ENCODE data around the gene POLR3A. TPM values are rescaled to one million over a fixed set of nuclear protein-coding genes. Genes with fewer than 3 reads are reported as not detected.
A peak's percentile ranks its signal among the peaks of the same experiment; 100 is the strongest.

Gene POLR3A
- total RNA-seq, 1 donor from 2014 or later, result 13.7 TPM

DNA sequence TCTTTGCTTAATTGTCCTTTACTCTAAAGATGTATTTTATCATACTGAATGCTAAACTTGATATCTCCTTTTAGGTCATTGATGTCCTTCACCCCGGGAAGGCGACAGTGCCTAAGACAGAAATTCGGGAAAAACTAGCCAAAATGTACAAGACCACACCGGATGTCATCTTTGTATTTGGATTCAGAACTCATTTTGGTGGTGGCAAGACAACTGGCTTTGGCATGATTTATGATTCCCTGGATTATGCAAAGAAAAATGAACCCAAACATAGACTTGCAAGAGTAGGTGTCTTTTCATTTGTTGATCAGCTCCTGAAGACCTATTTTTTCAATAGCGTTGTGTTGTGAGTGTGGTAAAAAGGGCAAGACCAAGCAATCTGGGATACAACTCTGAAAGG is 6.1 kb upstream of the POLR3A start:
- Histone ChIP-seq H3K4me1 (peaks cover 51% of the 10 kb centered on the region), H3K4me3 (peak overlapping the region; percentile 75), H3K27ac (no peak overlapping the region), H3K36me3 (peaks cover 57% of the 10 kb centered on the region), H3K9me3 (no peaks in the 10 kb centered on the region), H3K27me3 (no peaks in the 10 kb centered on the region)
- DNase-seq, result no peak
- intact Hi-C loops (cut with DNase I), result no loop called here
- no peak for ATAC-seq
- TF ChIP-seq, protein P1, sequence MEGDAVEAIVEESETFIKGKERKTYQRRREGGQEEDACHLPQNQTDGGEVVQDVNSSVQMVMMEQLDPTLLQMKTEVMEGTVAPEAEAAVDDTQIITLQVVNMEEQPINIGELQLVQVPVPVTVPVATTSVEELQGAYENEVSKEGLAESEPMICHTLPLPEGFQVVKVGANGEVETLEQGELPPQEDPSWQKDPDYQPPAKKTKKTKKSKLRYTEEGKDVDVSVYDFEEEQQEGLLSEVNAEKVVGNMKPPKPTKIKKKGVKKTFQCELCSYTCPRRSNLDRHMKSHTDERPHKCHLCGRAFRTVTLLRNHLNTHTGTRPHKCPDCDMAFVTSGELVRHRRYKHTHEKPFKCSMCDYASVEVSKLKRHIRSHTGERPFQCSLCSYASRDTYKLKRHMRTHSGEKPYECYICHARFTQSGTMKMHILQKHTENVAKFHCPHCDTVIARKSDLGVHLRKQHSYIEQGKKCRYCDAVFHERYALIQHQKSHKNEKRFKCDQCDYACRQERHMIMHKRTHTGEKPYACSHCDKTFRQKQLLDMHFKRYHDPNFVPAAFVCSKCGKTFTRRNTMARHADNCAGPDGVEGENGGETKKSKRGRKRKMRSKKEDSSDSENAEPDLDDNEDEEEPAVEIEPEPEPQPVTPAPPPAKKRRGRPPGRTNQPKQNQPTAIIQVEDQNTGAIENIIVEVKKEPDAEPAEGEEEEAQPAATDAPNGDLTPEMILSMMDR (IDR thresholded peaks at IDR 0.05), result no peak

DNA sequence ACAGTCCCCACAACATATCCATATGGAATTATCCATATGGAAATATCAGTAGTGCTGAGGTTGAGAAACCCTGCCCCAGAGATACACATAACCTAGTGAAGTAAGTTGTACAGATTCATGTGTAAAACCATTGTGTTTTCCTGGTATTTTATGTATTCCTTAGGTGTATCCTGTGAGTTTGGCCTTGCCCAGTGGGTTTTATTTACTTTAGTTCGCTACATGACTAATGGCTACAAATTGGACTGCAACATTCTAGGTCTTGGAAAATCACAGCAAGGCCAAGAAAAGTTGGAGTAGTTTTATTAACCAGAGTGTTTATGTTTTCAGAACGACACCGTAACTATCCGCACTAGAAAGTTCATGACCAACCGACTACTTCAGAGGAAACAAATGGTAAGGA is 5.7 kb upstream of the POLR3A start:
- H3K4me3 ChIP-seq, result peak overlapping the region; percentile 75
- ATAC-seq (no peak), DNase-seq (no peak)
- H3K27ac ChIP-seq, result peak overlapping the region; percentile 56
- peaks cover 53% of the 10 kb centered on the region for H3K36me3 ChIP-seq
- TF ChIP-seq, protein P1 (IDR thresholded peaks at IDR 0.05), result no peak
- no peaks in the 10 kb centered on the region for H3K9me3 ChIP-seq
- peaks cover 51% of the 10 kb centered on the region for H3K4me1 ChIP-seq
- no peaks in the 10 kb centered on the region for H3K27me3 ChIP-seq
- intact Hi-C loops (cut with DNase I), result no loop called here

DNA sequence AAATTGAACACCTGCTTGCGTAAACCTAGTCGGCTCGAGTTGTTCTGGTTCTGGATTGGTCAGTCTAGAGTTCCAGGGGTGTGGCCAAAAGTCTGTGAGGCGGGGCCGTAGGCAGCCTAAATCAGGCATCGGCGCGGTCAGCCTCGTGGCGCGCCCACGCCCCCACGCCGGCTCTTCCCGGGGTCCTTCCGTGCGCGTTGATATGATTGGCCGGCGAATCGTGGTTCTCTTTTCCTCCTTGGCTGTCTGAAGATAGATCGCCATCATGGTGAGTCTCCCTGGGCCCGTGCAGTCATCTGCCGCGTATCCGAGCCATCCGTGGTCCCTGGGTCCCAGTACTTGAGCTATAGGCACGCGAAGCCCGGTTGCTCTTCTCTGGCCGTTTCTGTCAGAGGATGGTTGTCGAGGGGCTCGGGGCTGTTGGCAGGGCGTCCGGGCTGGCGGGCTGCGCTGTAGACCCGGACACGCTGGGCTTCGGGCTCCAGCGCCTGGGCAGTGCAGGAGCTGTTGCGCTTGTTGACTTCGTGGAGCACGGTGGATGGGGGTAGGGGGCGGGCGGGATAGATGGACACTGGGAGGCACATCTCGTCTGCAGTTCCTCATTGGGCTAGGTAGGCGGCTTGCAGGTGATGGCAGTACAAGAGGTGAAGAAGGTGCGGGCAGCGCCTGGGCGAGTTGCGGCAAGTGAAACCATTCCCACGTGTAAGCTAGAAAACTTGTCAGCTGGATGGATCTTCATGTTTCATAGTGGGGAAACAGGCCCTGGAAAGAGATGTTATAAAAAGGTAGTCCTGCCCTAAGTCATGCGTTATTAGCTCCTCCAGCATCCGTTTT is 4.5 kb upstream of the POLR3A start, which contains the start of gene RPS24:
Gene RPS24 (plus strand): TSS at position 227 of the 834 bp plus-strand sequence. CDS start 39 bp downstream, at position 266.
- peaks cover 42% of the 10 kb centered on the region for H3K36me3 ChIP-seq
- TF ChIP-seq, protein P1 (IDR thresholded peaks at IDR 0.05), result no peak
- peak within 1 kb of the TSS; percentile 75 for H3K4me3 ChIP-seq
- no peaks in the 10 kb centered on the region for H3K9me3 ChIP-seq
- H3K4me1 ChIP-seq, result peaks cover 47% of the 10 kb centered on the region
- peak; percentile 97 for DNase-seq
- peak; percentile 96 for ATAC-seq
- peak within 1 kb of the TSS; percentile 65 for H3K27ac ChIP-seq
- intact Hi-C loops (cut with DNase I), result no loop called here
- H3K27me3 ChIP-seq, result no peaks in the 10 kb centered on the region

DNA sequence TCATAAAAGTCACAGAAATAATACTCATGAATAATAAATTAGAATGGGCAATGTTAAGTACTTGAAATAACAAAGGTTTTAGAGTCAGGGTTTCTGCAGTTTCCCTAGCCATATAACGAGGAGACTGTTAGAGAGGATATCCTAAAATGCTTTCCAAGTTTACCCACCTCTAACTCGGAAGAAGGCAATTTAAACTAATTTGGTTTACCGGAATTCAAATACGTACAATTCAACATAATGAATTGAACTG is 4.0 kb upstream of the POLR3A start:
- TF ChIP-seq, protein P1 (IDR thresholded peaks at IDR 0.05), result no peak
- Histone ChIP-seq H3K4me1 (peaks cover 47% of the 10 kb centered on the region), H3K27ac (peak overlapping the region; percentile 65), H3K27me3 (no peaks in the 10 kb centered on the region), H3K4me3 (peak overlapping the region; percentile 75), H3K9me3 (no peaks in the 10 kb centered on the region), H3K36me3 (peaks cover 36% of the 10 kb centered on the region)
- ATAC-seq, result no peak
- intact Hi-C loops (cut with DNase I), result no loop called here
- no peak for DNase-seq

DNA sequence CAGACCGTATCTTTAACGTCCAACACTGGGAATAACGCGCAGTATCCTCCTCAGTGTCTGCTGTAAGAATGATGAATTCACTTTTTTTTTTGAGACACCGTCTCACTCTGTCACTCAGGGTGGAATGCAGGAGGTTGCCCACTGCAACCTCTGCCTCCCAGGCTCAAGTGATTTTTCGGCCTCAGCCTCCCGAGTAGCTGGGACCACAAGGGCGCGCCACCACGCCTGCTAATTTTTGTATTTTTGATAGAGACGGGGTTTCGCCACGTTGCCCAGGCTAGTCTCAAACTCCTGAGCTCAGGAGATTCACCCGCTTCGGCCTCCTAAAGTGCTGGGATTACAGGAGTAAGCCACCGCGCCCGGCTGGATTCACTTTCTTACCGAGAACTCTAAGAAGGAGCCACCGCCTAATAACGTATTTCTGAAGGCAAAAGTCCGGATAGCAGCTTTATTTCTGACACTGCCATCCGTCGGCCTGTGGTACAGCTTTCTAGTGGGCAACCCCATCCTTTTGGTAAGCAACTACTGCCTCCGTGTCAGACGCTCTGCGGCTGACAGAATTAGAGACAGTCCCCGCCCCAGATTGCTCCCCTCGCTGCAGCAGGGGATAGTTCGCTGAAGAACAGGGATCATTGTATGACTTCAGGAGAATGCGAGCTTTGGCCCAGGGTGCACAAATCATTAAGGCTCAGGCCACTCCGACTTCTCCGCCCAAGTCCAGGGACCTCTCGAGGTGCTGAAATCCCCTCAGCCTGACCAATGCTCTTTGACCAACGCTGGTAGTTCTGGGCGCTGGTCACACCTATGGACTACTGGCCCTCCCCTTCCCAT is 662 bp downstream of the POLR3A start:
- Histone ChIP-seq H3K9me3 (no peaks in the 10 kb centered on the region), H3K27me3 (no peaks in the 10 kb centered on the region), H3K4me3 (peak overlapping the region; percentile 96), H3K4me1 (peaks cover 17% of the 10 kb centered on the region), H3K27ac (peak overlapping the region; percentile 65), H3K36me3 (peaks cover 26% of the 10 kb centered on the region)
- peak; percentile 3 for ATAC-seq
- intact Hi-C loops (cut with DNase I), result no loop called here
- TF ChIP-seq, protein P1 (IDR thresholded peaks at IDR 0.05), result no peak
- DNase-seq, result no peak
